Heart left ventricle (tissue), 13 donors: ENCODE measurements around the gene CPXM2.

Experiments
- CTCF ChIP-seq, 12 donors: fragments of 200-600 bp; sonication (generic) in 4 of 12; IDR thresholded peaks; one replicate each; pipeline versions ENCODE4 v1.5.0 to v1.8.0; 2018 to 2022; ENCODE audit warnings: antibody characterized with exemption in 12 of 12, mild to moderate bottlenecking in 5 of 12
- POLR2A ChIP-seq, 2 donors: fragments of 450-650 bp; IDR thresholded peaks; one replicate each; pipeline ENCODE4 v1.6.1; 2017; ENCODE audit warnings: antibody characterized with exemption in 2 of 2, mild to moderate bottlenecking in 2 of 2, moderate library complexity in 2 of 2
- donor health status: ischemic (EF 13 %, LVEDD 7.1; RV severe dilation, severe dysfunction).
- donor health status: DM: no; HTN: yes; CAD: no.
- donor health status: DM: no; HTN: no; CAD: no.
- donor health status: ischemic (EF 25% LVEDD 6.9; RV normal size, moderate dysfunction).
- donor health status: ischemic (EF 25% LVEDD 5.7; RV mildly dilated, moderate dysfunction).
- donor health status: ischemic (EF 35%, LVEDD 5.7; RV mildly dilated, moderate dysfunction).
- donor health status: nonischemic (EF 11% LVEDD 7.7; RV severe dilation, severe dysfunction).
- donor health status: DM: yes; HTN: yes; CAD: no.
- donor health status: PGD.
- donor health status: ischemic (EF 29% LVEDD 5.4; RV normal size, mild dysfunction).
- donor health status: nonischemic (EF 23%, LVEDD 6.1; RV moderate dilation, normal function).

GRCh38 chr10:123795846-123796590, 95.6 kb downstream of the CPXM2 start:
- TF ChIP-seq POLR2A (IDR thresholded peaks at IDR 0.05): no peak
- no peak for TF ChIP-seq CTCF (IDR thresholded peaks at IDR 0.05)
